SH-SY5Y (cell line): ENCODE results near the gene CTBP2.

Source experiments
- GATA2 ChIP-seq: IDR thresholded peaks from 2 replicates; pipeline ENCODE4 v1.6.1; 2011; ENCODE audit warnings: mild to moderate bottlenecking, low read depth, low read length
- GATA3 ChIP-seq: IDR thresholded peaks from 2 replicates; pipeline ENCODE4 v1.6.1; 2011; ENCODE audit warnings: low read depth, mild to moderate bottlenecking, low read length, moderate library complexity

Gene CTBP2

DNA sequence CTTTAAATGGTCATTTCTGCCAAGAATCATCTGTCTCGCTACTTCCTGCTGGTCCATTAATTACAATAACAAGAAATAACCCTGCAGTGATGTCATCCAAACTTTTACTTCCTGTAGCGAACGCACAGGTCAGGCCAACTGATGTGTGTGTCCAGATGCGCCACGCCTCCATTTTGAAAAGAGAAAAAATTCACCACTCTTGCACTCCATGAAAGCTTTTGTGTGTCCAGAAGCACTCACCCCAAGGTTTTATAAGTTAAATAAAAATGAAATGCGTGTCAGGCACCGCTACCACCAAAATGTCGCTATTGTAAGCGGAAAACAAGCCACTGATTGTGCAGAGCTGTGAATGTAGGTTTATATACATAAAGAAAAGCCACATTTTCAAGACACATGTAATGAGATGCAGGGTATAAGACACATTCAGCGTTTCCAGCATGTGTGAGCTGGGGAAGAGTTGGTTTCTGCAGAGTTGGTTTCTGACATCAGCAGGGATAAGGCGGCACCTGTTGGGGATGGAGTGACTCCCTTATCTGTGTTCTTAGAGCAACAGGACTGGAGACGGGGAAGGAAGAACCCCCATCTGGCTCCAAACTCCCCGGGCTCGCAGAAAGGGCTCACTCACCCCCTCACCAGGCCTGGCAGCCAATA, 83.3 kb downstream of the CTBP2 start:
- TF ChIP-seq GATA2: no peak

GRCh38 chr10:125076121-125076825, 84.1 kb downstream of the CTBP2 start:
- TF ChIP-seq GATA3: no peak
- TF ChIP-seq GATA2: no peak

- TF ChIP-seq GATA2: no peak
- TF ChIP-seq GATA3: no peak
Measured at GRCh38 chr10:125073996-125074395, 86.4 kb downstream of the CTBP2 start.

DNA sequence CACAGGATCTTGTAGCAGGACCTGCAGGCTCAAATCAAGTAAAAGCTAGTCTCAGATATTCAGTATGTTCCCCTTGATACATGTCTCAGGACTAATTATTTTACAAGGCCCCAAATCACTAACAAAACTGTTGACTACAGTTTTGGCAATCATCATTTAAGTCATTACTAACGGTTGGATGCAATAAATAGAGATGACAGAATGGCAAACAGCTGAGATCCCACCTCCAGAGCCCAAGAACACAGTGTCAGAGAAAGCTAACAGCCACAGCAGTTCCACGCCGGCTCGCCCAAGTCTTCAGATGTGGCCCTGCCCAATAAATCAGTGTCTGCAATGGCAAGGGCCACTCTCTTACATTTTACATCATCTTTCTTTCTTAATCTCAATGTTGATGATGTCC, 87.6 kb downstream of the CTBP2 start:
- TF ChIP-seq GATA3 (no peak), GATA2 (no peak)

DNA sequence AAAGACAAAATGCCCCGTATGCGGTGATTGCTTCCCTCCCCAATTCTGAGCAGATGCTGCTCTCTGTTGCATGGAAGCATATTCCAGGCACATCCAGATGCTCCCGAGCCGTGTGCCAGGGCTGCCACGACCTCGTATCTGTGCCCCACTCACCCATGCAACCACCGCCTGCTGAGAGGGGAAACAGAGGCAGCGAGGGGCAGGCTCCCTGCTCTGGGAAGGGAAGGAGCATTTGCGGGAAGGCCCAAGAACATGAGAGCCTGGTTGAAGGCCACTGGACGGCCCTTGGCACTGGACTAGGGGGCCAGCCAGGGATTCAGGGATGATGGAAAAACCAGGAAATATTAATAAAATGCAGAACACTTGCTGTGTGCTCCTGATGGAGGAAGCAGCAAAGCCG, 89.4 kb downstream of the CTBP2 start:
- no peak for TF ChIP-seq GATA3
- no peak for TF ChIP-seq GATA2

DNA sequence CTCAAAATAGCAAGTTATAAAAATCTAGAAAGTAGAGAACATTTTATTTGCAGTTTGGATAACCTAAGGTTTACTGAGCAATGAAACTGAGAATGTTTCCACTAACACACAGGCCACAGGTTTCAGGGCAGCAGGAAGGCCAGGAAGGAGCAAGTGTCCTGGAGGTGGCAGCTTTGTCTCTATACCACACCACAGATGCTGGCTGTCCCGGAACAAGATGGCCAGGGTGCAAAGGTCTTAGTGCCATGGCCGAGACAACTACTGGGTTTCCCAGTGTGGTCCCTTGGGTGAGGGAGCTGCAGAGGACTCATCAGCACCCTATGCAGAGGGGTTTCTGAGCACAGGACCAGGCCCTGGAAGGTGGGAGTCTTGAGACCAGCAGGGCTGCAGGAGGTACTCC, 92.0 kb downstream of the CTBP2 start:
- TF ChIP-seq GATA2: no peak
- TF ChIP-seq GATA3: no peak

- TF ChIP-seq GATA3: no peak
- TF ChIP-seq GATA2: no peak
Measured at GRCh38 chr10:125067764-125068163, 92.6 kb downstream of the CTBP2 start.

DNA sequence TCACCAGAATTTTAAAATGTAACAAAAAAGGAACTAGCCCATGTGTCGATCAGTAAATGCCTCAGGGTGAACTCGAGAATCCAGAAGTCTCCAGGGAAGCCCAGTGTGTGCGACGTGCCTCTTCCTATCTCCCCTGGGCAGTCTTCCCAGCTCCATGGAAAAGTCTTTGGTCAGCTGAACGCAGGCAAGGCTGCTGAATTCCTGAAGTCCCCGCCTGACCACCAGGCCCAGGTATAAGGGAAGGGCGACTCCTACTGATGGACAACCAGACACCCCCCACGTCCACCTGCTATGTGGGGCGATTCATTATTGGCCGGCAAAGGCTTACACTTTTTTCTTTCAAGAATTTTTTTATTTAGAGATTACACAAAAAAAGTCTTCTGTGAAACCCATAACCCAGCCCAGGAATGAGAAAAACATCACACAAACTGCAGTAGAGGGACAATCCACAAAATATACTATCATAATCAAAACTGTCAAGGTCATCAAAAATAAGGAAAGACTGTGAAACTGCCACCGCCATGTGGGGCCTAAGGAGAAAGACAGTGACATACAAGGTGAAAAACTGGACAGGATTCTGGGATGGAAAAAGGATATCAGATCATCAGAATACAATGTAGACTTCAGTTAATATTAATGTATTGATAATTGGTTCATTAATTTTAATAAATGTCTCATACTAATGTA, 93.5 kb downstream of the CTBP2 start:
- TF ChIP-seq GATA3 (no peak), GATA2 (no peak)

DNA sequence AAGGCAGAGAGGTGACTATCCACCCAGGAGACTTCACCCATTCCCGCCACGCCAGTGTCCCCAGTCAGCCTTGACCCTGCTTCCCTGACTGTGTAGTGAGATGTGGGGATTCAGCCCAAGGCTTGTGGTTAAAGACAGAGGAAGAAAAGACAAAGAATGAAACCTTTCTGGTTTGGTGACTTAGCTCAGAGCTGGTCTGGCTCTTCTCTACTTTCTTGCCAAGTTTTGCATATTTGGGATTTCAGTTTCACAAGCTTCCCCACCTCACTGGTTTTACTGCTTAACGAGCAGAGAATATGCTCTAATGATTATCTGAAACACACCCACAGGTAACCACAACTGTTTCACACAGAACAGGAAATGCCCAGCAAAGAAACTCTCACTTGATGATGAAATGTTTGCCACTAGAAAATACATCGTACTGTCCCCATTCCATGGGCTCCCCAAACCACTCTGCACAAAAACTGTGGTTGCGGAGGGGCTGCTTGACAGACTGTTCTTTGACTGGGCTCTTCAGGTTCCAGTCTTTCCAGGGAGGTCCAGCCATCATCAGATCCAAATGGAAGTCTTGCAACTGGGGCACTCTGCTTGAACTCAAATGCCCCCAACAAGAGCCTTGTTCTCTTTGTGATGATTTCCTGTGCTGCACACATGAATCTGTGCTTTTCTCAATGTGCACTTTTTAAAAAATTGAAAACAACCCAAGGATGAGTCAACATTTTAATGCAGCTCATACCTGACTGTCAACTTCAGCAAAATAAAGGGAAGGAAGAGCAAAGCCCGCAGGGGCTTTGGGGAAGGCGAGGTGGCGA, 95.5 kb downstream of the CTBP2 start:
- no peak for TF ChIP-seq GATA2
- no peak for TF ChIP-seq GATA3

DNA sequence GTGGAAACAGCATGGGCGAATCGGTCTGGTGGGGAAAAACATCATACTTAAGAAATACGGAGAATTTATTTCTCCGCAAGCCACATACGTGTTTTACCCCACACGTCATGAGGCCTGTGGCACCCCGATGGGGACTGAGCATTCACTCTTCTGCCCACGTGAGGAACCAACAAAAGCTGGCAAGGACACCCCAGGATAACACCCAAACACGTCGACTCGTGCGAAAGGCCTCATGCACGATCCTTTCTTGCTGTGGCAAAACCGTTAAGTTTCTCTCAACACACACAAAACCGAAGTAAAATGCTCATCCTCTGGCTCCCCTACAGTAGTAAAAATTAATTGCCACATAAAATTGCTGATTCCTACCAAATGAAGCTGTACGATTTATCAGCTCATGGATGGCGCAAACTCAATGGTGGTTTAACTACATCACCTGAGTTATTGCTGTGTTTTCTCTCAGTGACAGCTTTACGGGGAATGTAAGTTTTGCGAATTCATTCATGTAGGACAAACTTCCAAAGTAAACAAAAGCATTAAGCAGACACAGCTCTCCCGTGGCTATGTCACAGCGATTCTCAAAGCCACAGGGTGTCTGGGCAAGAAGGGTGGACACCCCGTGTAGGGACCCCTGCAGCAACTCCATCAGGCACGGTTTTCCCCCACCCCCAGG, 97.0 kb downstream of the CTBP2 start:
- no peak for TF ChIP-seq GATA2
- TF ChIP-seq GATA3: no peak

DNA sequence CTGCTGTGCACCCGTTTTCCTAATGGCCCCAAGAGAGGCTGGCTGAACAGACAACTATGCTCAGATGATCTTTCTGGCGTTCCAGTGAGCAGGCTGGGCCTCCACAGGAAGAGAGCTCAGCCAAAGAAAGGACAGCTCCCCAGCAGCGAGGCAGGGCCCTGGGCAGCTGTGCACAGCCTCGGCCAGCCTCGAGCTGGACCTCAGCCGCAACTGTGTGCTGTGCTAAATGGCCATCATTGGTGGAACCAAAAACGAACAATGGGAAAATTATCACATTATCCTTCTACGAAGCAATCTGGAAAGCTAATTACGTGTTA, 97.5 kb downstream of the CTBP2 start:
- no peak for TF ChIP-seq GATA3
- TF ChIP-seq GATA2: no peak

GRCh38 chr10:125062227-125062913, 98.0 kb downstream of the CTBP2 start:
- TF ChIP-seq GATA3: no peak
- TF ChIP-seq GATA2: no peak

GRCh38 chr10:125061557-125062226, 98.7 kb downstream of the CTBP2 start:
- TF ChIP-seq GATA2 (no peak), GATA3 (no peak)
